Neural cell (in vitro differentiated cells): ENCODE data around the gene ARTN. TPM values are rescaled to one million over a fixed set of nuclear protein-coding genes. Genes with fewer than 3 reads are reported as not detected.

ENCODE experiments used
- H2AFZ ChIP-seq: fragments of 200-600, 300-800 bp; sonication (generic), shearing (Covaris generic); 2 replicates; pipeline ENCODE4 v1.6.0; 2014; ENCODE audit warnings: low read depth, mild to moderate bottlenecking, antibody characterized with exemption, low read length, moderate library complexity
- H3F3A ChIP-seq: fragments of 200-600 bp; shearing (Covaris generic); 2 replicates; pipeline ENCODE4 v1.6.1; 2016; ENCODE audit warnings: mild to moderate bottlenecking, moderate library complexity, mixed read lengths, antibody characterized with exemption, low read length; ENCODE audit not compliant: insufficient read depth, poor library complexity, severe bottlenecking
- H3K27ac ChIP-seq: fragments of 200-600, 300-800 bp; sonication (generic), shearing (Covaris generic); 2 replicates; pipeline ENCODE4 v1.5.1; 2014; ENCODE audit warnings: mild to moderate bottlenecking, low read length, moderate library complexity
- H3K27me3 ChIP-seq: fragments of 300-800, 200-600 bp; sonication (generic), shearing (Covaris generic); 2 replicates; pipeline ENCODE4 v1.6.0; 2014; ENCODE audit warnings: mild to moderate bottlenecking, low read depth, low read length, moderate library complexity; ENCODE audit not compliant: insufficient read depth
- H3K36me3 ChIP-seq: fragments of 300-800, 200-600 bp; sonication (generic), shearing (Covaris generic); 2 replicates; pipeline ENCODE4 v1.5.1; 2014; ENCODE audit warnings: mild to moderate bottlenecking, antibody characterized with exemption, low read length, moderate library complexity; ENCODE audit not compliant: insufficient read depth
- H3K4me2 ChIP-seq: fragments of 300-800, 200-600 bp; sonication (generic), shearing (Covaris generic); 2 replicates; pipeline ENCODE4 v1.6.0; 2014; ENCODE audit warnings: mild to moderate bottlenecking, low read length
- H3K4me3 ChIP-seq: fragments of 300-800, 200-600 bp; sonication (generic), shearing (Covaris generic); 2 replicates; pipeline ENCODE4 v1.5.1; 2014; ENCODE audit warnings: mild to moderate bottlenecking, low read length, moderate library complexity
- H3K79me2 ChIP-seq: fragments of 200-600 bp; shearing (Covaris generic); replicated peaks from 2 replicates; pipeline ENCODE4 v1.6.0; 2014; ENCODE audit warnings: mild to moderate bottlenecking, low read length, moderate library complexity; ENCODE audit not compliant: insufficient read depth
- H3K9ac ChIP-seq: fragments of 300-800, 200-600 bp; sonication (generic), shearing (Covaris generic); 2 replicates; pipeline ENCODE4 v1.6.1; 2016; ENCODE audit warnings: mild to moderate bottlenecking, low read length, mixed read lengths
- H3K9me2 ChIP-seq: fragments of 200-600 bp; shearing (Covaris generic); 2 replicates; pipeline ENCODE4 v1.6.1; 2016; ENCODE audit warnings: mild to moderate bottlenecking, low read length, mixed read lengths; ENCODE audit not compliant: insufficient read depth
- H3K9me3 ChIP-seq: fragments of 200-600, 300-800 bp; sonication (generic), shearing (Covaris generic); 2 replicates; pipeline ENCODE4 v1.6.1; 2016; ENCODE audit warnings: mild to moderate bottlenecking, mixed run types, low read length, moderate library complexity, mixed read lengths
- H4K20me1 ChIP-seq: fragments of 200-600 bp; shearing (Covaris generic); 2 replicates; pipeline ENCODE4 v1.6.1; 2016; ENCODE audit warnings: mild to moderate bottlenecking, mixed run types; ENCODE audit not compliant: insufficient read depth
- EP300 ChIP-seq: fragments of 450-650 bp; conservative IDR thresholded peaks from 2 replicates; pipeline ENCODE4 v1.6.1; 2014; ENCODE audit warnings: antibody characterized with exemption, mild to moderate bottlenecking, moderate library complexity; ENCODE audit not compliant: poor library complexity, severe bottlenecking
- EZH2 ChIP-seq: fragments of 200-600, 300-800 bp; shearing (Covaris generic), sonication (generic); IDR thresholded peaks from 2 replicates; pipeline ENCODE4 v1.6.1; 2014; ENCODE audit warnings: antibody characterized with exemption, low read length, borderline replicate concordance, mild to moderate bottlenecking; ENCODE audit not compliant: insufficient read depth, poor library complexity, severe bottlenecking
- MXI1 ChIP-seq: fragments of 450-650 bp; conservative IDR thresholded peaks from 2 replicates; pipeline ENCODE4 v1.6.1; 2014; ENCODE audit warnings: antibody characterized with exemption, mild to moderate bottlenecking; ENCODE audit not compliant: poor library complexity, severe bottlenecking
- POLR2AphosphoS5 ChIP-seq: IDR thresholded peaks from 2 replicates; pipeline ENCODE4 v1.6.1; 2012
- RAD21 ChIP-seq: fragments of 450-650 bp; conservative IDR thresholded peaks from 2 replicates; pipeline ENCODE4 v1.6.1; 2014; ENCODE audit warnings: antibody characterized with exemption, mild to moderate bottlenecking, moderate library complexity
- REST ChIP-seq: IDR thresholded peaks from 2 replicates; pipeline ENCODE4 v1.6.1; 2012; ENCODE audit warnings: borderline replicate concordance
- SMC3 ChIP-seq: fragments of 450-650 bp; conservative IDR thresholded peaks from 2 replicates; pipeline ENCODE4 v1.6.1; 2014; ENCODE audit warnings: antibody characterized with exemption, mild to moderate bottlenecking, moderate library complexity; ENCODE audit not compliant: poor library complexity
- TAF1 ChIP-seq: IDR thresholded peaks from 2 replicates; pipeline ENCODE4 v1.6.1; 2012; ENCODE audit warnings: low read depth
- polyA plus RNA-seq: library from polyadenylated mRNA; depleted of rRNA; stranded (reverse); fragments of >200 nt; gene quantifications from 2 replicates; pipeline ENCODE4 v1.2.3, GENCODE V29; 2014
- TF ChIP-seq, protein P1 (sequence below): fragments of 450-650 bp; IDR thresholded peaks from 2 replicates; pipeline ENCODE4 v1.5.1; 2014; ENCODE audit warnings: antibody characterized with exemption, mild to moderate bottlenecking, moderate library complexity; ENCODE audit not compliant: poor library complexity, severe bottlenecking

Gene ARTN
- polyA plus RNA-seq, 1 donor from 2014 or later = 1.4 TPM

DNA sequence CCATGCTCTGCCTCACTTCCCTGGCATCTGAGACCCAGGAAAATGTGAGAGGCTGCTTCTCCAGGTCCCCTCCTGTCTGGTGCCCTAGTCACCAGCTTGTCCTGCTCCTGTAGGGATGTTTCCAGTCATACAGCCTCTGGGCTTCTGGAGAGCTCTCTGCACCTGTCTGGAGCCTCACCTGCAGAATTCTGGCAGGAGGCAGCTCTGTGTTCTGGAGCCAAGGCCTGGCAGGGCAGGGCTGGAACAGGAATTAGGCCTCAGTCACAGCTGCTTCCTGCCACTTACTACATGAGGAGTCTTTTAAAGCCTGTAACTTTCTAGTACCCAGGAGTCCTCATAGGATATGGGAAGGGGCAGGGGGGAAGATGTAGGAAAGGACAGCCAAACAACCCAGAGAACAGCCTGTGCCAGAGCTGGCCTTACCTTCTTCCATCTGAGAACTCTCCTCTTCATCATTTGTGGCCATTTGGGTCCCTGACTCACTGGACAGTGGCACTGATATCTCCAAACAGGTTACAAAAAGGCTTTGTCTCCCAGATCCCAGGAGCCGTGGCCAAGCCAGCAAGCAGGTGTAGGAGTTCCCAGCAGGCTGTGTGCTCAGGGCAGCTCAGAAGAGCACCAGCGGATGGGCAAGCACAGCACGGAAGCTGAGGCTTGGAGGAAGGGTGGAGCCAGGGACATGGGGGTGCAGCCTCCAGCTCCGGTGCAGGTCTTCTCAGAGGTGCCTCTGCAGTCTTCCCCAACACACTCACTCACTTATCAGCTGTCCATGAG, 31.4 kb upstream of the ARTN start:
- H3K27me3 ChIP-seq = no peaks in the 10 kb centered on the region
- H3F3A ChIP-seq = no peaks in the 10 kb centered on the region
- no peak overlapping the region for H3K9ac ChIP-seq
- no peaks in the 10 kb centered on the region for H3K36me3 ChIP-seq
- TF ChIP-seq TAF1 (no peak), RAD21 (no peak), REST (no peak), MXI1 (no peak), POLR2AphosphoS5 (no peak), EZH2 (no peak), SMC3 (no peak), EP300 (no peak)
- TF ChIP-seq, protein P1, sequence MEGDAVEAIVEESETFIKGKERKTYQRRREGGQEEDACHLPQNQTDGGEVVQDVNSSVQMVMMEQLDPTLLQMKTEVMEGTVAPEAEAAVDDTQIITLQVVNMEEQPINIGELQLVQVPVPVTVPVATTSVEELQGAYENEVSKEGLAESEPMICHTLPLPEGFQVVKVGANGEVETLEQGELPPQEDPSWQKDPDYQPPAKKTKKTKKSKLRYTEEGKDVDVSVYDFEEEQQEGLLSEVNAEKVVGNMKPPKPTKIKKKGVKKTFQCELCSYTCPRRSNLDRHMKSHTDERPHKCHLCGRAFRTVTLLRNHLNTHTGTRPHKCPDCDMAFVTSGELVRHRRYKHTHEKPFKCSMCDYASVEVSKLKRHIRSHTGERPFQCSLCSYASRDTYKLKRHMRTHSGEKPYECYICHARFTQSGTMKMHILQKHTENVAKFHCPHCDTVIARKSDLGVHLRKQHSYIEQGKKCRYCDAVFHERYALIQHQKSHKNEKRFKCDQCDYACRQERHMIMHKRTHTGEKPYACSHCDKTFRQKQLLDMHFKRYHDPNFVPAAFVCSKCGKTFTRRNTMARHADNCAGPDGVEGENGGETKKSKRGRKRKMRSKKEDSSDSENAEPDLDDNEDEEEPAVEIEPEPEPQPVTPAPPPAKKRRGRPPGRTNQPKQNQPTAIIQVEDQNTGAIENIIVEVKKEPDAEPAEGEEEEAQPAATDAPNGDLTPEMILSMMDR = no peak
- no peak overlapping the region for H3K4me2 ChIP-seq
- no peaks in the 10 kb centered on the region for H3K9me3 ChIP-seq
- no peak overlapping the region for H3K4me3 ChIP-seq
- no peak overlapping the region for H3K27ac ChIP-seq
- no peaks in the 10 kb centered on the region for H4K20me1 ChIP-seq
- H3K9me2 ChIP-seq = no peaks in the 10 kb centered on the region
- H2AFZ ChIP-seq = no peak overlapping the region
- no peaks in the 10 kb centered on the region for H3K79me2 ChIP-seq

- no peaks in the 10 kb centered on the region for H3K36me3 ChIP-seq
- H2AFZ ChIP-seq = no peak overlapping the region
- no peak overlapping the region for H3K4me3 ChIP-seq
- H3K27me3 ChIP-seq = no peaks in the 10 kb centered on the region
- H3K9ac ChIP-seq = no peak overlapping the region
- H3K4me2 ChIP-seq = no peak overlapping the region
- TF ChIP-seq MXI1 (no peak), POLR2AphosphoS5 (no peak), REST (no peak), EP300 (no peak), SMC3 (no peak)
- TF ChIP-seq, protein P1 = no peak
- H3F3A ChIP-seq = no peaks in the 10 kb centered on the region
- H3K9me3 ChIP-seq = no peaks in the 10 kb centered on the region
- no peak overlapping the region for H3K27ac ChIP-seq
- H4K20me1 ChIP-seq = no peaks in the 10 kb centered on the region
- H3K9me2 ChIP-seq = no peaks in the 10 kb centered on the region
- no peaks in the 10 kb centered on the region for H3K79me2 ChIP-seq
Measured at GRCh38 chr1:43904660-43905551, 28.7 kb upstream of the ARTN start.
